Hematopoietic multipotent progenitor cell (in vitro differentiated cells): ENCODE data around the gene PLEKHA8. TPM values are rescaled to one million over a fixed set of nuclear protein-coding genes. Genes with fewer than 3 reads are reported as not detected.

Experiments
- DNase-seq, 3 donors: peaks; one replicate each; pipeline ENCODE4 v3.0.0-alpha.2; 2011 to 2015; ENCODE audit warnings: low read depth in 2 of 3, low spot score in 2 of 3
- total RNA-seq: library from RNA; depleted of rRNA; stranded (reverse); fragments of >200 nt; gene quantifications from one replicate; pipeline ENCODE4 v1.2.3, GENCODE V29; 2012

The PLEKHA8 gene
- total RNA-seq, 1 donor, result 4.6 TPM

DNA sequence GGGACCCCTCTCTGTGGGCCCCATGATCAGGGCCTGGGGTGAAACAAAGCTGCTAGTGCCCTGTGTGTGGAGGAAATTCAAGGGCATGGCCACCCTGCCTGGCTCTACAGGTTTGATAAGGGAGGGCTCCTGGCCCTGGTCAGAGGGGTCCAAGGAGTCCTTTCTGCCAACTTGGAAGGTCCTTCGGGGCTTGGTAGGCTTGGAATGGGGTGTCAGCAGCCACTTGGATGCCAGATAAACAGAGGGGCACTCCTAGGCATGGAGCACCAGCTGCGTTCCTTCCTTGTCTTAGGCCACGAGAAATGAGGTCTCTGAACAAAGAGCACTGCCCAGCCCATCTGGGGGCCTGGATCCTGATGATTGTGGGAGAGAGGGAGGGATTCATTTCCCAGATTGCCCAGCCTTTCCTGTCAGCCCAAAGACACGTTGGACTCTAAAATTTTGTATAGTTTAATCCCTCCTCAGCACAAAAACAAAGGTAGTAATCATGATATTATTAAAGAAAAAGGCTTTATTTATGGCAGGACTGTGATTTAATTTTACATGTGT lies 111.7 kb downstream of the PLEKHA8 start:
- DNase-seq, result no peak

DNA sequence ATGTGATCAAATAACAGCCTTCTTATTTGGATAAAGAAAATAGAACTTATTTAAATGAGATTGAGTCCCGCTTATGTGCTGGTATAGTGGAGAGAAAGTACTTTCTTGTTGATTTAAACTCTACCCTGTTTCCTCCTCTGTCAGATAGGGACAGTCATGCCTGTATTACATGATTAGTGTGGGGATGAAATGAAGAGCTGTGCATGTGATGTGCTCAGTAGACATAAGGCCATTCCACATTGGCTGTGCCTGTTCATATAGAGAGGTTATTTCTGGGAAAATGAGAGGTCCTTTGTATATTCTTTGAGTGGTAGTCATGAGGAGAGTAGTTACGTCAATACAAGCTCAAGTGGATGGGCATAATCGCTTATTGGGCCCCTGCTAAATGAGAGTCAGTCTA lies 112.2 kb downstream of the PLEKHA8 start:
- no peak for DNase-seq

DNA sequence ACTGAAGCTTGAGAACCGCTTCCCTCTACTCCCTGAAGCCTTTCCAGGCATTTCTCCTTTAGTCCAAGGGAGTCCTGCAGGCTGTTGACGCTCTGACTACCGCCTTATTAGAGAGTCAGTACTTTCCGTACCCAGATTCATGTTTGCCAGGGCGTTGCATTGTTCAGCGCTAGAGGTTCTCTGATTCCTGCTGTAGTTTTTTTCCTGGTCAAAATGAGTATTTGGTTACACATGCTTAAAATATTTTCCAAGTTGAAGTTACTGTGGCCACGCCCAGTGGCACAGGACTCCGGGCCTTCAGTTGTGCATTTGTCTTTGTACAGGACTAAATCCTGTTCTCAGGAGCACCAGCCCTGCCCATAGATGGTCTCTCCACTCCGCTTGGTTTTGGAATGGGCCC lies 114.5 kb downstream of the PLEKHA8 start:
- DNase-seq, result no peak

DNA sequence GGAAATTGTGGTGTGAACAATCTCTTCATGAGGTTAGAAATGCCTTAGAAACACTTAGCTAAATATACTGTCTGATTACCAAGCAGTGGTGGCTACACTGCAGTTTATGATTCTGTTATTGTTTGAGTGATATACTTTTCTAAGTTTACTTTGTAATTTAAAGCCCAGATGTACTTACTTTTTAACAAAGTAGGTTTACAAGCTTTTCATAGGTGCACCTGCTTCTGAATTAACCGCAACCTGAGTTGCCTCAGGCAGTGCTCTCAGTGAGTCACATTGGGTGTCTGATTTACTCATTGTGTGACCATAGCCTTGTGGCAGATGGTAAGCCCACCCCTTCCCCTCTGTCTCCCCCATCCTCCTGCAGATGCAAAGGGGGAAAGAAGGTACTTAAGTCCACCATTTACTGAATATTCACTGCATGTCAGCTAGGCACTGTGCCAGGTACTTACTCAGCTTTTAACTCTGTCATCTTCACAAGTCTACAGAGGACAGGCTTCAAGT lies 115.6 kb downstream of the PLEKHA8 start:
- DNase-seq, result peak in 2 of 3 donors; percentile 68 to 74

DNA sequence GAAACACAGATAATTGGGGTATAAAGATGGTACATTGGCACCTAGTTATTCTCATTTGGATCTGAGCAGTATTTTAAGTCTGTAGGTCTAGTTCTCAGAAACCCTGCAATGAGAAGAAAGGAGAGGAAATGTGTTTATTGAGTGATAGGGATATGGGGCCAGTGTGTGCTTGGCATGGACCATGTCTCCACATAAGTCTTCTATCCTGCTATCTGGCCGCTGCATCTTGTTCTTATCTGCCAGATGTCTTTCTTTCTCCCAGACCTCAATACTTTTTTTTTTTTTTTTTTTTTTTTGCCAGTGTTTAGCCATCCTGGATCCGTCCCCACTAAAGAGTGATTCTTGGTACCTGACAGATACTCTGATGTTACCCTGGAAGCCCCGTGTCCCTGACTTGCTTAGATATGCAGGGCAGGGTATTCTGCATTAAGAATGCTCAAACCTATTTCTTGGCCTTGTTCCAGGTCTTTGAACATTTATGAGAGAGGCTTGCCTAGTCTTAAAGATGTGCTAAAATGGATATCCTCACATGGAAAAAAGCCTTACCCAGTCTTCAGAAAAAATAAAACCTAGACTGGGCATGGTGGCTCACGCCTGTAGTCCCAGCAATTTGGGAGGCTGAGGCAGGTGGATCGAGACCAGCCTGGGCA lies 116.6 kb downstream of the PLEKHA8 start:
- DNase-seq, result peak in 2 of 3 donors; percentile 67 to 88

DNA sequence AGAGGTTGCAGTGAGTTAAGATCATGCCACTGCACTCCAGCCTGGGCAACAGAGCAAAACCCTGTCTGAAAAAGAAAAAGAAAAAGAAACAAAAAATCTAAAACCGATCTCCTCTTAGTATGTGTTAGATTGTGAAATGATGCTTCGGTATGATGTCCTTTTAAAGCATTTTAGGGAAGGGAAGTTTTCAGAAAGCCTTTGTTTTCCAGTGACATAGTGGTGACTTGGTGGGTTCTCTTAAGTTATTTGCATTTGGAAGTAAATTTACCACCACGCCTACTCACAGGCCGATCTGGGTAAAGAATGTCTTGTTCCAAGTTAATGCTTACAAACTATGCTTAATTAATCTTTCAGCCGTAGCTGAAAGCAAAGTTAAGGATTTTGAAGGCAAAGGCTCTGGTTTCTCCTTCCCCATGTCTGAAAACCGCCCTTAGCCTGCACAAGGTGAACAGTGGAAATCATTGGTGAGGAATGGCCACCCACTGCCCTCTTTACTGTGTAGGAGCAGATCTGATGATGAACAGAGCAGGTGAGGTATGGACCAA lies 117.3 kb downstream of the PLEKHA8 start:
- DNase-seq, result no peak

DNA sequence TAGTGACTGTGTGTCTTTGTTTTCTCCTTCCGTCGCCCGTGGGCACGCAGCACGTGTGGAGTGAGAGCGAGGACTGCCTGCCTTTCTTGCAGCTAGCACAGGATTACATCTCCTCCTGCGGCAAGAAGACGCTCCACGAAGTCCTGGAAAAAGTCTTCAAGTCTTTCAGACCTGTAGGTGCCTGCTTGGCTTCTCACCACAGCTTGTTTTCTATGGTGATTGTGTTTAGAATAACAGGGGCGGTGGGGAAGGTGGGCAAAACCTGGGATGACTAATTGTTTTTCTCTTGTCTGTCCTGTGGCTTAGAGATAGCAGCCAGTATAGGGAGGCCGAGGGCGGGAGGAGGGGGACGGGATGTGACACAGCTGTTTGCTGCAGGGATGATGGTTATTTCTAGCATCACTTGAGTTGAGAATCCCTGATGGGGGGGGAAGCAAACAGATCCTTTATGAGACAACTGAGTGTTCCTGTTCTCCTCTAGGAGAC lies 118.0 kb downstream of the PLEKHA8 start:
- DNase-seq, result peak in 2 of 3 donors; percentile 87 to 94

DNA sequence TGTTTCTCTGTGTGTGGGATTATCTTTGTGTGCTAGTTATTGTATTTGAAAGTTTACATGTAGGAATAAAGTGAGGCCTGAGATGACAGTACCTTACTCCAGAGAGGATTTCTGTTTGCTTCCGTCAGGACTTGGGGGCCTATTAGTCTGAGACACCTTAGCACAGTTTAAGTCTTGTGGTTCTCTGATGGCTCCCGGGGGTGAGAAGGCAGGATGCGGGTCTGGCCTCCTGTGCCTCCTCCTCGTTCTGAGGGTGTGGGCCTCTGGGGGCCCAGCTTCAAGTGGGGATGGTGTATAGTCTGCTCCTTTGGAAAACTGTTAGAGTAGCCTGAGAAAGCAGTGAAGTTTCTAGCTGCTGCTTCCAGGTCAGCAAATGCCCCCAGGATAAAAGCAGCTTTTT lies 119.0 kb downstream of the PLEKHA8 start:
- no peak for DNase-seq

DNA sequence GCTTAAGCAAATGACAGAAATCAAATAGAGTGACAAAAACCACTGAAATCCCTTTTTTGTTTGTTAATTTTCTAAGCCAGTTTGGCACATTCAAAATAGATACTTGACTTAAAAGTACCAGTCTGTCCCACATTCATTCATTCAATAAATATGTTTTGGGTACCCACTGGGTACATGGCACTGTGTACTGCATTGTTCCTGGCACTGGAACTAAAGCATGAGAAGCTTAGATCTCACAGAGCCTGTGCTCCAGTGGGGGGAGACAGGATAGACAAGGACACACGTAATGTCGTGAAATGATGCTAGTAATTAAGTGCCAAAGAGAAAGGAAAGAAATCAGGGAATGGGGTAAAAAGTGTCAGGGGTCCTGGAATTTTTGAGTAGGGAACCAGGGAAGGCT lies 119.6 kb downstream of the PLEKHA8 start:
- no peak for DNase-seq

DNA sequence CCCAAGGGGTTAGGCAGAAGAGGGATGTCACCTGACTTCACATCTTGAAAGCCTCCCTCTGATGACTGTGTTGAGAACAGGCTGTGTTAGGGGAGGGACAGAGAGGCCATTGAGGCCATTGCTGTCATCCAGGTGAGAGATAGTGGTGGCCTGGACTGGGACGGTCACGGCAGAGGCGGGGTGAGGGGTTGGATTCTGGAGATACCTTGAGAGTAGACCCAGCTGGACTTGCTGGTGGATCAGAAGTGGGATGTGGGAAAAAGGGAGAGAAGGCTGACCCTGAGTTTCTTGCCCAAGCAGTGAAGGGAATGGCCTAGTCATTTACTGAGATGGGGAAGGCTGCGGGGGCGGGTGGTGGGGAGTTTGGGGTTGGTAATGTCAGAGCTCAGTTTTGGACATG lies 120.2 kb downstream of the PLEKHA8 start:
- DNase-seq, result no peak

DNA sequence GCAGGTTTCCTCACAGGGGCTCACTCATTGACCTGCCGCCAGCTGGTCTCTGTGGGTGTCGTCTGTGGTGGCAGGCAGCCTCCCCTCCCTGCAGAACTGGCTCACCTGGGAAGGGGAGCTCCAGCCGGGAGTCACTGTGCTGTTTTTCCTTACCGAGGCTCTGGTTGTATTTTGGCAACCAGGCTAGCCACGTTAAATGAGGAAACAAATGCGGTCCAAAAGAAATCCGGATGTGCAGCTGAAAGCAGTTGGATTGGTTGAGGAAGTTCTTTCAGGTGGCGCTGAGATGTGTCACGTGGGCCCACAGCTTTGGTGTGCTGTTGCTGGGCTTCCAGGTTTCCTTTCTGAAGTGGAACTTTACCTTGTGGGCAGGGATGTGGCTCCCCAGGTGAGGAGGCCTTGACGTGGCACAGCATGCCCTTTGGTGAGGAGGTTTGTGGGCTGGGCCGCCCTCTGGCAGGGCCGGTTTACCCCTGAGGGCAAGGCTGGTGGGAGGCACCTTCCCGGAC lies 120.8 kb downstream of the PLEKHA8 start:
- peak in 2 of 3 donors; percentile 73 to 84 for DNase-seq

DNA sequence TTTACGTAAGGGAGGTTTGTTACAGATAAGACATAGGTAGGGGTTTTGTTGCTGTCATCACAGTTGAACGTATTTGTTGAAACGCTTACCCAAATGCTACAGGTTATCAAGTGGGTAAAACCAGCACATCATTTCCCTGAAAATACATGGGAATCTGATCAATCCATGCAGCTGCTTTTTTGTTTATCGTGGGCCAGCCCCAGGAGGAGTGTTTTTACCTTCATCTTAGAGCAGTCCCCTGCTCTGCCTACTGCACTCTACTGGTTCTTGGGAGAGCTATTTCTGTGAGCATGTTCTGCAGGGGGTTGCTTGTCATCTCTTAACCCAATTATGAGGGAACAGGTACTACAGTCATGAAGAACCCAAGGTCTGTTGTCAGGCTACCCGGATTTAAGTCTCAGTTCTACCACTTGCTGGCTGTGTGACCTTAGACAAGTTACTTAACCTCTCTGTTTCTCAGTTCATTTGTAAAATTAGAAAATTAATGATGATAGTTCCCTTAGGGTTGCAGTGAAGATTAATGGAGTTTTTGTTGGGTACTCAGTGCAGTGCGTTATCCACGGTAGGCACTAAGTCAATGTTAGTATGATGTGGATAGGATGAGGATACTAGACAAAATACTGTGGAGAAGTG lies 121.5 kb downstream of the PLEKHA8 start:
- no peak for DNase-seq

DNA sequence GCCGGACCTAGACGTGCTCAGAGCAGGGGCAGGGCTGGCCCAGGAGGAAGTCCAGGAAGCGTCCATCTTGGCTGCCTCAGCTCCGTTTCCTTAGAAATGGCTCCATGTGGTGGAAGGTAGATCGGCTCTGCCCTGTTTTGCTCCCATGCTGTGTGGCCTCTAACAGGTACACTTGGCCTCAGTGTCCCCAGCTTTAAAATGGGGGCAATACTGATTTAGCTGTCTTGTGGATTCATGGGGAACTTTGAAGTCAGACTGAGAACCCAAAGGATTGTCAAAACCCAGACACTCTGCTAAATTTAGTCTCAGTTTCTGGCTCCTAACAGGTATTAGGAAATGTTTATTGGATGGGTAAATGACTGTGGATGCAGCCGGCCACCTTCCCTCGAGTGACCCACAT lies 122.5 kb downstream of the PLEKHA8 start:
- DNase-seq, result no peak

DNA sequence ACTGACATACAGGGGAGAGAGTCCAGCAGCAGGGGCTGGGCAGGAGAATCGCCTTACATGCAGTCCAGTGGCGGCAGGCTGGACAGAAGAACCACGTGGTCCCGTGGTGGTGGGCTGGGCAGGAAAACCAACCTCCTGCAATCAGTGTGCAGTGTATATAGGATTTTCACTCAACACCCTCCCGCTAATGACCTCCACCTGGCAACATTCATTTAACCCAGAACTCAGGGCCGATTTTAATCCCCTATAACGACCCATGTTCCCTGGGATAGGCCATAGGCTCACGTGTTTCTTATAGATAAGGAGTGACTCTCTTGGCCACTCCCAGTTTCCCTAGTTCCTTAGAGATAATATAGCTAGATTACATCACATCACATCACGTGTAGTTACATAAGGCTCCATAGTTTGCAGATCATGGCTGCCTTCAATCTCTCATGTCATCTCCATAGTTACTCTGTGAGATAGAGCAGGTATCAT lies 125.9 kb downstream of the PLEKHA8 start:
- DNase-seq, result no peak

DNA sequence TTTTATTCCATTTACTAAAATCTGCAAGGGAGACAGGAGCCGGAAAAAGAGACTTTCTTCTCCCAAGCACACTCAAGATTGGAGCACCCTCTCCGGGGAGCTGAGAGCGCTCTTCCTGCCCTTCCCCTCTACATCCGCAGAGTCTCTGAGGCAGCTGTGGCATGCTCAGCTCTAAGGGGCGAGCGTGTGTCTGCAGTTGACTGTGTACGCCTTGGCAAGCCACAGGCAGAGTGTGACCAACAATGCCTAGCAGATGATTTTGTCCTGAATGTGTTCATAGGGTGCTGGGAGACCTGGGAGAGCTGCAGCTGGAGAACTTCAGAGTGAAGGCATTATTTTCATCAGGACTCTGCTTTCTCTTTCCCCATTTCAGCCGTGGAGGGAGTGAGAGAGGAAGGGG lies 127.3 kb downstream of the PLEKHA8 start:
- no peak for DNase-seq

DNA sequence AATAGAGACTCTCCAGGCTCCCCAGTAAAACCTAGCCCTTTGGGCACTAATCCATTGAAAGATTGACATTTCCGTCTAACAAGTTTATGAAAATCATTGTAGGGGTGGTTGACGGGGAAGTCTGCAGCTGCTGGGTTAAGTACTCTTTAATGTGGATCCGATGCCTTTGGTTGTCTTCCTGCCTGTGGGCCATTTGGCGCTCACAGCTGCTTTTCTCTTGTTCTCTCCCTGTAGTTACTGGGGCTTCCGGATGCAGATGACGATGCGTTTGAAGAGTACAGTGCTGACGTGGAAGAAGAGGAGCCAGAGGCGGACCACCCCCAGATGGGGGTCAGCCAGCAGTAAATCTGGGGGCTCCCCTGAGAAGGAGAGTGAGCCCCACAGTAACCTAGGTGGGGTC lies 129.0 kb downstream of the PLEKHA8 start:
- DNase-seq, result peak in 1 of 3 donors; percentile 36

DNA sequence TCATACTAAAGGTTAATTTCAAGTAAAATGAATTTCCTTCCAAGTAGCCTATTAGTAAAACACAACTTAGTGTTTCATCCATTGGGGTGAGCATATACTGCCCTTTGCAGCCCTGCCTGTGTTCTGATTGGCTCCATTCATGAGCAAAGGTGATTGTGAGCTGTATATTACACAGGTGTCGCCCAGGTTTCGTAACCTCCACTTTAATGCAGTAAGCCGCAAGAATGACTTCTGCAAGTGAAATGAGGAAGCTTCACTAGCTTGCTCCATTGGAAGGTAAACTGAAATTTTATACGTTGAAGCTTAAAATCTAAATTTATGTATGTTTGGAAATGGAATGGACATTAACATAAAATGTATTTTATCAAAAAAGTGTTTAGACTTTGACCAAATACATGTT lies 131.0 kb downstream of the PLEKHA8 start:
- peak in 1 of 3 donors; percentile 70 for DNase-seq

DNA sequence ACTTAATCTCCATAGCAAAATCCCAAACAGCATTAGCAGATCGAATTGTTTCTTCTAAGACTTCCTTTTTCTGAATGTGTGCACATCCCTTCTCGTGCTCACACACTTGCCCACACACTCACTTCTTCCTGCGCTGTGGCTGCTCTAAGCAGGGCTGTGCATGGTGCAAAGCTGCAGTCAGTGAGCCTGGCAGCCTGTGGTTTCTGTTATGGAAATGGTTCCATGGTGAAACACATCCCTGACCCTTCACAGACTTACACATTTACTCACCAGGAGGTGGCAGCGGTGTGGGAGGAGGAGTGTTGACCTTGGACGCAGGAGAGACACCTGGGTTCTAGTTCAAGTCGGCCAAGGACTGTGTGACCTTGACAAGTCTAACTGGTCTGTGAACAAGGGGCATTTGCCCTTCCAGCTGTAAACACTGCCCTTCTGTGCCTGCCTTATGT lies 131.5 kb downstream of the PLEKHA8 start:
- DNase-seq, result peak in 2 of 3 donors; percentile 76 to 87

DNA sequence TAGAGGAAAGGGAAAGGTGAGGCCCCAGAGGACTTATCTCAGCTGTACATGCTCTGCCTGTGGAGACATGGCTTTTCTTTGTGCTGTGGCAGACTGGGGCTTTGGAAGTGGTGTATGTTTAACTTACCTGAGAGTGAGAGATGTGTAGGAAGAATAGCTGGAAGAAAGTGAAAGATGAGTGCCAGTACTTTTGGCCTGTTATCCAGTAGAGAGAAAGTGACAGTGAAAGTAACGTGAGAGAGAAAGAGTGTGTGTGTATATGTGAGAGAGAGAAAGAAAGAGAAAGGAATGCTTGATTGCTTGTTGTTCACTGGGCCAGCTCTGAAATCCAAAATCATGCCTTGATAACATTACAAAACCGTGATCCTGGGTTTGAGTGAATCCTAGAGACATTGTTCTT lies 132.1 kb downstream of the PLEKHA8 start:
- no peak for DNase-seq

DNA sequence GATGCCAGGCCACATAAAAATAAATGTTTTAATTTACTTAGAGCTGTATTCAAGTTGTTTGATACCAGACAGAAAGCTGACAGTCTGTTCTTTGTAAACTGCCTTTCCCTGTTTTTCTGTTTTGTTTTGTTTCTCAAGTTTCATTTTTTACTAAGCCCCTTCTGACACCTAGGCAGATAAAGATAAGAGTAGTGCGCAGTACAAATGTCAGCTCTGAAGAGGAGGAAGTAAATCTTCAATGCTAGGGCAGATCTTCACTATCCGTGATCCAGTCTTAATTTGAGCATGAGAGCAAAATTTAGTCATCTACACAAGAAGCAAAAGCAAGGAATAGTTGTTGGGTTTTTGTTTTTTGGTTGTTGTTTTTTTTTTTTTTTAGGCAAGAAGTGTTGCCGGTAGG lies 133.9 kb downstream of the PLEKHA8 start:
- no peak for DNase-seq

DNA sequence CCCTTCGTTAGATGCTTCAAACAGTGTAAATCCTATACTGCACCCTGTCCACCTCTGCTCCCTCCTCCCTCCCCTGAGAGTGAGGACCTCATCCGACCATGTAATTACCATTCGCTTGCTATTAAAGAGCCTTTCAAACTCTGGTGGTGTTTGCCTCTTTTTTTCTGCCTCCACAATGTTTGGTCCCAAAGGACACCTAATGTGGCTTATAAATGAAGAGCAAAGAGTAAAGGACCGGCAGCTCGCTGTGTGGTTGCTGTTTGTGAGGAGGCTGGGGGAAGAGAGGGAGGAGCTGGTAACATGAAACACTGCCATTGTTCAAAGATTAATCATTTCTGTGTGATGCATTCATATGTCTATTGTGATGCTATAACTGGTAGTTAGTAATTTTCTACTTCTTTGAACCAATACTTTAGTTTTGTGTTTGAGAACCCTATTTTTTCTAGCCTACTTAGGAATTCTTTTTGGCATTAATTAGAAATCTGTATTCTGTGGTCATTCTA lies 134.5 kb downstream of the PLEKHA8 start:
- DNase-seq, result no peak
